Keratinocyte (primary cell): Measurements from ENCODE around the gene ACAD11. TPM values are rescaled to one million over a fixed set of nuclear protein-coding genes. Genes with fewer than 3 reads are reported as not detected.

Experiments
- DNase-seq: peaks from one replicate; pipeline ENCODE4 v3.0.0-alpha.2; 2011; ENCODE audit warnings: low read depth, missing footprints, low spot score
- FAIRE-seq: peaks from 2 replicates; lab custom pipeline; 2011; peaks lifted over from hg19 to GRCh38; lab: Jason Lieb, UNC
- H2AFZ ChIP-seq: 2 replicates; pipeline ENCODE4 v1.6.0; 2012; ENCODE audit warnings: low read length, control low read depth, inconsistent platforms; ENCODE audit not compliant: control insufficient read depth
- H3K27ac ChIP-seq: 2 replicates; pipeline ENCODE4 v1.5.1; 2011; ENCODE audit warnings: low read length; ENCODE audit not compliant: control insufficient read depth, insufficient read depth
- H3K27me3 ChIP-seq: 3 replicates; pipeline ENCODE4 v1.6.0; 2011; ENCODE audit warnings: low read length; ENCODE audit not compliant: control insufficient read depth, insufficient read depth; ENCODE audit errors: extremely low read depth
- H3K36me3 ChIP-seq, 2 experiments: 2 replicates in 1 of 2; 3 replicates in 1 of 2; pipeline ENCODE4 v1.5.1; 2011; ENCODE audit warnings: low read length in 2 of 2, mild to moderate bottlenecking in 1 of 2; ENCODE audit not compliant: control insufficient read depth in 2 of 2, insufficient read depth in 2 of 2; ENCODE audit errors: extremely low read depth in 1 of 2
- H3K4me1 ChIP-seq: 3 replicates; pipeline ENCODE4 v1.5.1; 2011; ENCODE audit warnings: low read length; ENCODE audit not compliant: control insufficient read depth, insufficient read depth; ENCODE audit errors: extremely low read depth
- H3K4me2 ChIP-seq: 3 replicates; pipeline ENCODE4 v1.6.0; 2011; ENCODE audit warnings: low read depth, low read length; ENCODE audit not compliant: control insufficient read depth, insufficient read depth; ENCODE audit errors: extremely low read depth
- H3K4me3 ChIP-seq, 3 experiments: fragments of 200-600 bp in 1 of 3; sonication (generic) in 1 of 3; 2 replicates in 2 of 3; 3 replicates in 1 of 3; pipeline ENCODE4 v1.5.1; 2011 to 2016; ENCODE audit warnings: low read length in 3 of 3, mild to moderate bottlenecking in 3 of 3, control low read depth in 2 of 3, inconsistent platforms in 1 of 3, low read depth in 1 of 3, mixed read lengths in 1 of 3, mixed run types in 1 of 3, moderate library complexity in 1 of 3; ENCODE audit not compliant: control insufficient read depth in 2 of 3, insufficient read depth in 2 of 3; ENCODE audit errors: extremely low read depth in 1 of 3
- H3K79me2 ChIP-seq: 2 replicates; pipeline ENCODE4 v1.6.0; 2012; ENCODE audit warnings: low read length; ENCODE audit not compliant: control insufficient read depth, insufficient read depth
- H3K9ac ChIP-seq: 3 replicates; pipeline ENCODE4 v1.6.0; 2011; ENCODE audit warnings: low read length; ENCODE audit not compliant: control insufficient read depth, insufficient read depth; ENCODE audit errors: extremely low read depth
- H3K9me1 ChIP-seq: 3 replicates; pipeline ENCODE4 v1.6.0; 2011; ENCODE audit warnings: low read length; ENCODE audit not compliant: control insufficient read depth, insufficient read depth; ENCODE audit errors: extremely low read depth
- H3K9me3 ChIP-seq: 2 replicates; pipeline ENCODE4 v1.5.1; 2012; ENCODE audit warnings: low read depth, low read length; ENCODE audit not compliant: control insufficient read depth
- H4K20me1 ChIP-seq: 3 replicates; pipeline ENCODE4 v1.6.0; 2011; ENCODE audit warnings: low read length; ENCODE audit not compliant: control insufficient read depth, insufficient read depth; ENCODE audit errors: extremely low read depth
- EZH2 ChIP-seq: IDR thresholded peaks from one replicate; pipeline ENCODE4 v1.6.1; 2012; ENCODE audit warnings: inconsistent platforms, mild to moderate bottlenecking, low read length, moderate library complexity
- dilution Hi-C: fragments of 300-500 bp; cut with MboI; formaldehyde crosslinking; loops from one replicate; pipeline ENCODE4 v1.7.0; 2020; ENCODE audit warnings: low sequenced_read_pairs; ENCODE audit not compliant: extremely low pct_ligation_motif_present
- polyA plus RNA-seq, 5 experiments: library from polyadenylated mRNA; depleted of rRNA in 3 of 5; stranded (reverse) in 3 of 5; stranded (forward) in 1 of 5; unstranded in 1 of 5; fragments of >200 nt; gene quantifications; 1 replicate in 1 of 5; 2 replicates in 3 of 5; 3 replicates in 1 of 5; pipeline versions ENCODE4 v1.2.1 to v1.2.3, GENCODE V29; 2011 to 2012; ENCODE audit warnings: missing spikeins in 2 of 5, low read depth in 1 of 5, low replicate concordance in 1 of 5
- TF ChIP-seq, protein P1 (sequence below), 3 experiments: IDR thresholded peaks in 1 of 3; conservative IDR thresholded peaks in 1 of 3; optimal IDR thresholded peaks in 1 of 3; 2 replicates in 2 of 3; 3 replicates in 1 of 3; pipeline versions ENCODE3 to v1.5.1; 2011; ENCODE audit warnings: low read length in 3 of 3, mild to moderate bottlenecking in 3 of 3, moderate library complexity in 2 of 3, control low read depth in 1 of 3, inconsistent platforms in 1 of 3; ENCODE audit not compliant: insufficient read depth in 2 of 3; ENCODE audit errors: extremely low read depth in 1 of 3

ACAD11 gene
- polyA plus RNA-seq, 1 donor (not counting 4 experiments of a cell fraction or from before 2014, with no cell fraction given) = 32.1 TPM

DNA sequence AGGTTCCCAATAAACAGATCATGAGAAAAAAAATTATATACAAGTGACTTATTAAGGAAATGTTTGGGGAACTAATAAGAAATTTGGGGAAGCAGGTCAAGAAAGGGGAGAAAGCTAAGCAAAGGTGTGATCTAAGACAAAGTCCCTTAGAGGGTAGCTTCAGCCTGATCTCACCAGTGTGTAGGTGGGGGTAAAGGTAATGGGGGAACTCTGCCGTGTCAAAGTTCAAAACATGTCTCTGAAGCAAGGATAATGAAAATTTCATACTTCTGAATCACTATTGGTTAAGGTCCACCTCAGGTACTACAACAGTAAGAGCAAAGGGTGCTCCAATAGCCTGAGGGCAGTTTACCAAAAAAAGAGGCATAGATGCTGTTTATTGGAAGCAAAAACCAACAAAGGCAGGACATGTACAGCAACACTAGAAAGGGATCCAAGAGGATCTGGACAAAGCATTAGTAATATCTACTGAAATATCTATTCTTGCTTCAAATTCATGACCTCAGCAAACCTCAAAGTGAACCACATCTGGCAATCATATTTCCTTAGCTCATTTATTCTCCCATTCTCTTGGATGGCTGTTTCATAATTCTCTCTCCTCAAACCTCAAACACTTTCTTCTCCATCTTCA, 6.9 kb downstream of the ACAD11 start:
- peak; percentile 32 for FAIRE-seq
- no peak for DNase-seq
- H3K9ac ChIP-seq = no peak overlapping the region
- H2AFZ ChIP-seq = no peak overlapping the region
- H3K4me2 ChIP-seq = no peak overlapping the region
- no peak overlapping the region for H3K4me3 ChIP-seq
- dilution Hi-C loops = no loop called here
- H3K9me1 ChIP-seq = no peaks in the 10 kb centered on the region
- no peaks in the 10 kb centered on the region for H3K27me3 ChIP-seq
- peaks cover 2% of the 10 kb centered on the region for H3K4me1 ChIP-seq
- no peaks in the 10 kb centered on the region for H4K20me1 ChIP-seq
- no peak overlapping the region for H3K27ac ChIP-seq
- peaks cover 5% of the 10 kb centered on the region for H3K79me2 ChIP-seq
- H3K36me3 ChIP-seq = no peaks in the 10 kb centered on the region
- no peak for TF ChIP-seq EZH2
- TF ChIP-seq, protein P1, sequence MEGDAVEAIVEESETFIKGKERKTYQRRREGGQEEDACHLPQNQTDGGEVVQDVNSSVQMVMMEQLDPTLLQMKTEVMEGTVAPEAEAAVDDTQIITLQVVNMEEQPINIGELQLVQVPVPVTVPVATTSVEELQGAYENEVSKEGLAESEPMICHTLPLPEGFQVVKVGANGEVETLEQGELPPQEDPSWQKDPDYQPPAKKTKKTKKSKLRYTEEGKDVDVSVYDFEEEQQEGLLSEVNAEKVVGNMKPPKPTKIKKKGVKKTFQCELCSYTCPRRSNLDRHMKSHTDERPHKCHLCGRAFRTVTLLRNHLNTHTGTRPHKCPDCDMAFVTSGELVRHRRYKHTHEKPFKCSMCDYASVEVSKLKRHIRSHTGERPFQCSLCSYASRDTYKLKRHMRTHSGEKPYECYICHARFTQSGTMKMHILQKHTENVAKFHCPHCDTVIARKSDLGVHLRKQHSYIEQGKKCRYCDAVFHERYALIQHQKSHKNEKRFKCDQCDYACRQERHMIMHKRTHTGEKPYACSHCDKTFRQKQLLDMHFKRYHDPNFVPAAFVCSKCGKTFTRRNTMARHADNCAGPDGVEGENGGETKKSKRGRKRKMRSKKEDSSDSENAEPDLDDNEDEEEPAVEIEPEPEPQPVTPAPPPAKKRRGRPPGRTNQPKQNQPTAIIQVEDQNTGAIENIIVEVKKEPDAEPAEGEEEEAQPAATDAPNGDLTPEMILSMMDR (optimal IDR thresholded peaks at IDR 0.05 in 1 of 3, IDR thresholded peaks at IDR 0.05 in 1 of 3, conservative IDR thresholded peaks at IDR 0.05 in 1 of 3; ENCODE audit: extremely low read depth in 1 of 3, insufficient read depth in 2 of 3, low read length in 3 of 3) = no peak
- no peaks in the 10 kb centered on the region for H3K9me3 ChIP-seq

DNA sequence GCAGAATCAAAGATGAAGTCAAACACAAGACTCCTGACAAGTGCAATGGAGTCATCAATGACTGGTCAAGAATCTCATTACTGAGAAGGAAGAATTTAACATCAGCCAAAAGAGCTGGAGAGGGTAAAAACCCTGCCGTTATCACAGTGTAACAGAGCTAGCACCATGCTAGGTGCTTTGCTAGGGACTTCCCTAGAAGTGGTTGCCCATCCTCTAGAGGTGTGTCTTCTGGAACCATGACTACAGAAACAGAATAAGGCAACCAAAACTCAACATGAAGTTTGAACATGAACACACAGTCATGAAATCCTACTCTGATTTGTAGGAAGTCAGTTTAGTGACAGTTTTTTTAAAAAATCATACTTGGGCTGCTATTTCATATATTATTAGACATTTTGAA, 9.5 kb downstream of the ACAD11 start:
- Histone ChIP-seq H3K9ac (no peak overlapping the region), H3K9me1 (no peaks in the 10 kb centered on the region), H3K36me3 (no peaks in the 10 kb centered on the region), H3K27me3 (no peaks in the 10 kb centered on the region), H3K9me3 (no peaks in the 10 kb centered on the region), H3K79me2 (peaks cover 2% of the 10 kb centered on the region), H3K4me2 (no peak overlapping the region), H3K4me3 (no peak overlapping the region), H4K20me1 (no peaks in the 10 kb centered on the region), H3K4me1 (no peaks in the 10 kb centered on the region), H3K27ac (no peak overlapping the region), H2AFZ (no peak overlapping the region)
- dilution Hi-C loops = no loop called here
- FAIRE-seq (no peak), DNase-seq (no peak)
- no peak for TF ChIP-seq EZH2
- TF ChIP-seq, protein P1 (optimal IDR thresholded peaks at IDR 0.05 in 1 of 3, IDR thresholded peaks at IDR 0.05 in 1 of 3, conservative IDR thresholded peaks at IDR 0.05 in 1 of 3; ENCODE audit: extremely low read depth in 1 of 3, insufficient read depth in 2 of 3, low read length in 3 of 3) = no peak
